OCI-M1 (cell line): ENCODE measurements around the gene ZBTB39.
A peak's percentile ranks its signal among the peaks of the same experiment; 100 is the strongest.
"Not testable (repeated sequence)": the region's sequence is repeated elsewhere in the genome, so short reads cannot be mapped to it uniquely, and the experiment has no call there.

Experiments used
- DNase-seq: peaks from one replicate; lab custom pipeline; 2025; lab: John Stamatoyannopoulos, UW

The ZBTB39 gene

GRCh38 chr12:56980268-56980667 is 26.1 kb downstream of the ZBTB39 start:
- DNase-seq = no peak

GRCh38 chr12:56979628-56980027 is 26.7 kb downstream of the ZBTB39 start:
- no peak for DNase-seq

- no peak for DNase-seq
Observed at GRCh38 chr12:56978397-56979138, 27.8 kb downstream of the ZBTB39 start.

GRCh38 chr12:56977361-56977760 is 29.0 kb downstream of the ZBTB39 start:
- DNase-seq = not testable (repeated sequence)

GRCh38 chr12:56974224-56974623 is 32.1 kb downstream of the ZBTB39 start:
- DNase-seq = not testable (repeated sequence)

GRCh38 chr12:56968910-56969309 is 37.4 kb downstream of the ZBTB39 start:
- peak; percentile 88 for DNase-seq

GRCh38 chr12:56965997-56966642 is 40.2 kb downstream of the ZBTB39 start:
- not testable (repeated sequence) for DNase-seq

GRCh38 chr12:56965124-56965523 is 41.2 kb downstream of the ZBTB39 start:
- DNase-seq = not testable (repeated sequence)

GRCh38 chr12:56963557-56963956 is 42.8 kb downstream of the ZBTB39 start:
- not testable (repeated sequence) for DNase-seq

GRCh38 chr12:56962247-56962646 is 44.1 kb downstream of the ZBTB39 start:
- DNase-seq = not testable (repeated sequence)

GRCh38 chr12:56958422-56958821 is 47.9 kb downstream of the ZBTB39 start:
- DNase-seq = no peak

GRCh38 chr12:56957229-56958052 is 48.9 kb downstream of the ZBTB39 start, which contains the start of gene RDH16:
Gene RDH16 (minus strand): TSS chr12:56957608. CDS start chr12:56957462, 146 bp downstream.
- DNase-seq = no peak

GRCh38 chr12:56955631-56956256 is 50.6 kb downstream of the ZBTB39 start:
- no peak for DNase-seq

- DNase-seq = no peak
Observed at GRCh38 chr12:56954958-56955355, 51.4 kb downstream of the ZBTB39 start.

- DNase-seq = no peak
Observed at GRCh38 chr12:56954057-56954957, 52.0 kb downstream of the ZBTB39 start.

GRCh38 chr12:56953314-56953713 is 53.0 kb downstream of the ZBTB39 start:
- DNase-seq = no peak

- no peak for DNase-seq
Observed at GRCh38 chr12:56951582-56952339, 54.6 kb downstream of the ZBTB39 start.

GRCh38 chr12:56948881-56949280 is 57.5 kb downstream of the ZBTB39 start:
- no peak for DNase-seq
